C1 segment of cervical spinal cord (tissue), 14 donors: ENCODE measurements around the gene CYP2C18.
"Not testable (repeated sequence)": the region's sequence is repeated elsewhere in the genome, so short reads cannot be mapped to it uniquely, and the experiment has no call there.

Experiments
- DNase-seq, 14 donors: peaks; one replicate each; lab custom pipeline; 2025; lab: John Stamatoyannopoulos, UW

The CYP2C18 gene

DNA sequence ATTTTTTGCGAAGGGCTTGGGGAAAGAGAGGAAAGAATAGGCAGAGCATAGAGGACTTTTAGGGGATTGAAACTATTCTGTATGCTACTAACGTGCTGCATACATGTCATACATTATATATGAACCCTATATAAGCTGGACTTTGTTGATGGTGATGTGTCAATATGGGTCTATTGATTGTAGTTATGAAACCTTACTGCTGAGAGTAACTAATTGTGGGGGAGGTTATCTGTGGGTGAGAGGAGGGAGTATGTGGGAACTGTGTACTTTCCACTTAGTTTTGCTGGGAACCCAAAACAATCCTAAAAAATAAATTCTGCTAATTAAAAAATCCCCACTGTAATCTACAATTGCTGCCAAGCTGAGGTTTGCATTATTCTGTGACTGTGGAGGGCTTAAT lies 63.6 kb downstream of the CYP2C18 start:
- DNase-seq, result no peak

DNA sequence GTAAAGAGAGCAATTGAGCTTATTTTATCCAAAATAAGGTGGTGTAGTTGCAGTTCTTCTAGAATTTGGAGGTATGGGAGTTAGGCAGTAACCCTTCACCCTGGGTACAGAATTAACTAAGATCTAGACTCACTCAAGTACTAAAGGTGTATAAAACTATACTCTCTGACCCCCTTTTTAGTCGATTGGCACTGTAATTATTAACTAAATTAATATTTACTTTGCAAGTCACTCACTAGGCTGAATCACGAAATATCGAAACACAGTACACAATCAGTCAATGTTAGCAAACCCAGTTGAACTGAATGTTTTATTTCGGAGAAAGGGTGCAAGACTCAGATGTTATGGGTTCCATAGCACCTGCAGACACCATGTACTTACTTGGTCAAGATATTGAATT lies 64.3 kb downstream of the CYP2C18 start:
- no peak for DNase-seq

DNA sequence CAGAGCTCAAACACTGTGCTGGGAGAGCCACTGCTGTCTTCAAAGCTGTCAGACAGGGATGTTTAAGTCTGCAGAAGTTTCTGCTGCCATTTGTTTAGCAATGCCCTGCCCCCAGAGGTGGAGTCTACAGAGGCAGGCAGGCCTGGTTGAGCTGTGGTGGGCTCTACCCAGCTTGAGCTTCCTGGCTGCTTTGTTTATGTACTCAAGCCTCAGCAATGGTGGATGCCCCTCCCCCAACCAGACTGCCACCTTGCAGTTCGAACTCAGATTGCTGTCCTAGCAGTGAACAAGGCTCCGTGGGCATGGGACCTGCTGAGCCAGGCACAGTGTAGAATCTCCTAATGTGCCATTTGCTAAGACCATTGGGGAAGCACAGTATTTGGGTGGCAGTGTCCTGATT lies 74.4 kb downstream of the CYP2C18 start:
- no peak for DNase-seq

DNA sequence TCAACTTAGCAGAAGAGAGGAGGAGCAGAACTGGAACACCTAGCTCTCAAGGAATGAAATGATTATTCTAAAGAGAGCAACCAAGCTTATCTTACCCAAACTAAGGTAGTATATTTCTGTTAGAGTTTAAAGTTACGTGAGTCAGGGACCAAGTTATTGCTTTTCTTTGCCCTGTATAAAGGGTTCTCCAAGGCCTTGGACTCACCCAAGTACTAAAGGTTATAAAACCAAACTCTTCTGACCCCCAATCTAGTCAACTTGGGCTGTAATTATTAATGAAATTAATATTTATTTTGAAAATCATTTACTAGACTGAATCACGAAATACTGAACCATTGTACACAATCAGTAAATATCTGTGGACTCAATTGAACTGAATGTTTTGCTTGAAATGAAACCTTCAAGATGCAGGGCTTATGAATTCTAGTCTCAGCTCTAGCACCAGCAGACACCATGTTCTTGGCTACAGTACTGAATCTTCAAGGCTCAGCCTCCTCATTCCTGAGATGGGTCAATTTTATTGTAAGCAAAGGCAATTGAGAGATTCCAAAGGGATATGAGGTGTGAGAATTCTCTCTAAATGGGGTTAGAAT lies 77.2 kb downstream of the CYP2C18 start:
- DNase-seq, result no peak

DNA sequence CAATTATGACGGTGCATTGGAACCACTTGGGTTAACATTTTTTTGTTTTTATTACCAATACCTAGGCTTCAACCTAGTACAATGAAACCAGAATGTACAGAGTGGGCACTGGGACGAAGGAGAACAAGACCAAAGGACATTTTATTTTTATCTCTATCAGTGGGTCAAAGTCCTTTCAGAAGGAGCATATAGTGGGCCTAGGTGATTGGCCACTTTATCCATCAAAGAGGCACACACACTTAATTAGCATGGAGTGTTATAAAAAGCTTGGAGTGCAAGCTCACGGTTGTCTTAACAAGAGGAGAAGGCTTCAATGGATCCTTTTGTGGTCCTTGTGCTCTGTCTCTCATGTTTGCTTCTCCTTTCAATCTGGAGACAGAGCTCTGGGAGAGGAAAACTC lies 78.9 kb downstream of the CYP2C18 start, which contains the start of gene CYP2C19:
TSS of gene CYP2C19 (plus strand) at position 289 of the 400 bp plus-strand sequence. CDS start at position 314, 25 bp downstream.
- no peak for DNase-seq

DNA sequence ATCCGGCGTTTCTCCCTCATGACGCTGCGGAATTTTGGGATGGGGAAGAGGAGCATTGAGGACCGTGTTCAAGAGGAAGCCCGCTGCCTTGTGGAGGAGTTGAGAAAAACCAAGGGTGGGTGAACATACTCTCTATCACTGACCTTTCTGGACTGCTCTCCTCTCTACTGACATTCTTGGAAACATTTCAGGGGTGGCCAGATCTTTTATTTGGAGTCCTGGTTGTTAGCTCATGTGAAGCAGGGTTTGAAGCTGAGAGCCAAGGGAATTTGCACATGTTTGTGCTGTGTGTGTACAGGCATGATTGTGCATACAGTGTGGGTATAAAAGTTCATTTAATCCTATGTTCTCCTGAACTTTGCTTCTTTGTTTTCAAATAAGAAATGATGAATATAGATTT lies 91.9 kb downstream of the CYP2C18 start:
- DNase-seq, result not testable (repeated sequence)

DNA sequence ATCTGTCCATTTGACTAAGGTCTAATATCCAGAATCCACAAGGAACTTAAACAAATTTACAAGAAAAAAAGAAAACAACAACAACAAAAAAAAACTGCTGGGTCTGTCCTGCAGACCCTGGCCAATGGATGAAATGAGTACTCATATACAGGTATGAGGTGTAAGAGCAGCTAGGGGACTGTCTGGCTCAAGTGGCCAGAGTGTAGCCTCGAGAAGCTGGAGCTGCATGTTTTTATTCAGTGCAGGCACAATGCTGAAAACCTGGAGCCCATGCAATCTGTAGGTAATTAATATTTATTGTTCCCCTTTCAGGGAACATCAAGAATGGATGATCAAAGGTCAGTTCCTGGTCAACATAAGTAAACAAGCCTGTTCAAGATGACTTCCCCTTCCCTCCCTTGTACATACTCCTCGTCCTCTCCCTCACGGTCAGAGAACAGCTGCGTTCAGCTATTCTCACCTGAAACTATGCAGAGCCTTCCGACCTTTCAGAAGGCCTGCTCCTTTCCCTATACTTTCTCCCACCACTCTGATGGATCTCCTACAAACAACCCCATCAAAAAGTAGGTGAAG lies 94.4 kb downstream of the CYP2C18 start:
- DNase-seq, result no peak

DNA sequence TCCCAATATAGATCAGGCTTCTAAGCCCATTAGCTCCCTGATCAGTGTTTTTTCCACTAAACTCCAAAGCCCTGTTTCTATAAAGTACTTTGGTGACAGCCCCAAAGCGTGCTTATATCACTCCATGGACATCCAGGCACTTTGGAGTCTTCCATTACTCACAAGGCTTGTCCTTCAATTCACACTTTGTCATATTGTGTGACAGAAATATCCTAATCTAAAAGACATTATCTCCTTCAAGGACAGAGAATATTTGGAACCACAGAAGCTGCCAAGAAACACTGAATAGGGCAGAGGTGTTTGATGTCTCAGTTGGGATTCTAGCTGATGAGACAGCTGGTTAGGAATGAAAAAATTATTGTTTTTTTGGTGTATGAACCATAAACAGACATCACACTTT lies 97.3 kb downstream of the CYP2C18 start:
- DNase-seq, result no peak

DNA sequence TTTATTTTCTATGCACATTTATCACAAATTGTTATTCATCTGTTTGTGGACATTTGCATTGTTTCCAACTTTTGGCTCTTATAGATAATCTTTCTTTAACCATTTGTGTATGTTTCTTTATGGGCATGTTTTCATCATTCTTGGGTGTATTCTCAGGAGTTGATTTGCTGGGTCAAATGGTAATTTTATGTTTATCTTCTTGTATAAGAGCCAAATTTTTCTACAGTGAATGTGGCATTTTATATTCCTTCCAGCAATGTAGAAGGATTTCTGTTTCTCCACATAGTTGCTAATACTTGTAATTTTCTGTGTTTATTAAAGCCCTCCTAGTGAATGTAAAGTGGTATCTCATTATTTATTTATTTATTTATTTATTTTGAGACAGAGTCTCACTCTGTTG lies 100.7 kb downstream of the CYP2C18 start:
- no peak for DNase-seq

DNA sequence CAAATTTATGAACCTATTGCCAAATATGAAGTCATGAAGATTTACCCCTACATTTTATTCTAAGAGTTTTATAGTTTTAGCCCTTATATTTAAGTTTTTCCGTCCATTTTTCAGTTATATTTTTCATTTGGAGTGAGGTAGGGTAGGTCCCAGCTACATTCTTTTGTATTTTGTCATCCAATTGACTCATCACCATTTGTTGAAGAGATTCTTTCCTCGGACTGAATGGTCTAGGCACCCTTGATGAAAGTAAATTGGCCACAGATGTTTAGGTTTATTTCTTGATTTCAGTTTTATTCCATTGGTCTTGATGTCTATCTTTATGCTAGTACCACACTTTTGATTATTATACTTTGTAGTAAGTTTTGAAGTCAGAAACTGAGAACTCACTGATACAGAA lies 101.7 kb downstream of the CYP2C18 start:
- DNase-seq, result no peak
